NCI-H2107 treated with DMSO at 0.1 percent for 48 hours (cell line): ENCODE results near the gene DHRS11.

Experiments used
- DNase-seq: peaks from one replicate; lab custom pipeline; 2025; ENCODE audit not compliant: unreplicated experiment; lab: John Stamatoyannopoulos, UW

DHRS11 gene, protein sequence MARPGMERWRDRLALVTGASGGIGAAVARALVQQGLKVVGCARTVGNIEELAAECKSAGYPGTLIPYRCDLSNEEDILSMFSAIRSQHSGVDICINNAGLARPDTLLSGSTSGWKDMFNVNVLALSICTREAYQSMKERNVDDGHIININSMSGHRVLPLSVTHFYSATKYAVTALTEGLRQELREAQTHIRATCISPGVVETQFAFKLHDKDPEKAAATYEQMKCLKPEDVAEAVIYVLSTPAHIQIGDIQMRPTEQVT

DNA sequence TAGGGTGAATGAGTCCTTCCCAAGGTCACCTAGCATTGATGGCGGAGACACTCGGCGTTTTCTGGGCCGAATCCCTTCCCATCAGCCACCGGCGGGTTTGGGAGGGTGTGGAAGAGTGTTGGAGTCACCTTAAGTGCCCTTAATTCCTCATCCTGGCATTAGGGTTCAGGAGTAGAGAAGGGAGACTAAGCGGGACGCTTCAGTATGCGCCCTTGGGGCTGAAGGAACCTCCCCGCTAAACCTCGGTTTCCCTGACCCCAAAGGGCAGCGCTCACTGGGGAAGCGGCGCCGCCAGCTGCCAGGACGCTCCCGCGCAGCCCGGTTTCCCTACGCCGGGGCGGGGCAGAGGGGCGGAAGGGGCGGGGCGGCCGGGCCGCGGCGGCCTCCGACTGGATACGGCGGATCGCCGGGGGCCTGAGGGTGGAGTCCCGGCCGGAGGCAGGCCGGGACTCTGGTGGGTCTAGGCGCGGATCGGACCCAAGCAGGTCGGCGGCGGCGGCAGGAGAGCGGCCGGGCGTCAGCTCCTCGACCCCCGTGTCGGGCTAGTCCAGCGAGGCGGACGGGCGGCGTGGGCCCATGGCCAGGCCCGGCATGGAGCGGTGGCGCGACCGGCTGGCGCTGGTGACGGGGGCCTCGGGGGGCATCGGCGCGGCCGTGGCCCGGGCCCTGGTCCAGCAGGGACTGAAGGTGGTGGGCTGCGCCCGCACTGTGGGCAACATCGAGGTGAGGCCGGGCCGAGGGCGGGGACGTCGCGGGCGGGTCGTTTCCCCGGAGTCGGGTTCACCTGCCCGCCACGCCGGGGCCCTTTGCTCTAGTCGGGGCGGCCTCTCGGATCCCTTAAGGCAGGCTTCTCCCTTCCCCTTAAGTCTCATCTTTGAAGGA lies at the start of gene DHRS11:
Gene DHRS11, plus strand, starts transcription at position 446 of the 882 bp plus-strand sequence. Its CDS starts 131 bp downstream, at position 577.
- DNase-seq: peak; percentile 27

DNA sequence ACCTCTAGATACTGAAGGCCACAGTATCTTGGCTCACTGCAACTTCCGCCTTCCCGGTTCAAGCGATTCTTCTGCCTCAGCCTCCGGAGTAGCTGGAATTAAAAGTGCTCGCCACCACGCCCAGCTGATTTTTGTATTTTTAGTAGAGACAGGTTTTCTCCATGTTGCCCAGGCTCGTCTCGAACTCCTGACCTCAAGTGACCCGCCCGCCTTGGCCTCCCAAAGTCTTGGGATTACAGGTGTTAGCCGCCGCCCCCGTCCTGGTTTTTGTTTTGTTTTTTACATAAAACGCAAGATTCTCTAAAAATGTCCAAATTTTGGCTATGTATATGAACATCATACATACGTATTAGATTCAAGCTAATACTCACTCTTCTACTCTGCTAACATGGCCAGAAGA lies 48.9 kb upstream of the DHRS11 start:
- DNase-seq: no peak

DNA sequence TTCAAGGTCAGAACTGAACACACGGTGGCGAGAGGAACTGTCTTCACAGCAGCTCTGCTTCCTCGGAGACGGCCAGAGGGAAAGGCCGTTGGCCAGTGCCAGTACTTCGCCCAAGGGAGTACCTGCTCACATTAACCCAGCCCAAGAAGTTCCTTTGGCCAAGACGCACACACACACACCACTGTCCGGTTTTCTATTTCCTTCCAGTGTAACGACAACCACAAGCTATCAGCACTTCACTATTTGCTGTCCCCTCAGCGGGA lies 47.7 kb upstream of the DHRS11 start:
- DNase-seq: no peak

DNA sequence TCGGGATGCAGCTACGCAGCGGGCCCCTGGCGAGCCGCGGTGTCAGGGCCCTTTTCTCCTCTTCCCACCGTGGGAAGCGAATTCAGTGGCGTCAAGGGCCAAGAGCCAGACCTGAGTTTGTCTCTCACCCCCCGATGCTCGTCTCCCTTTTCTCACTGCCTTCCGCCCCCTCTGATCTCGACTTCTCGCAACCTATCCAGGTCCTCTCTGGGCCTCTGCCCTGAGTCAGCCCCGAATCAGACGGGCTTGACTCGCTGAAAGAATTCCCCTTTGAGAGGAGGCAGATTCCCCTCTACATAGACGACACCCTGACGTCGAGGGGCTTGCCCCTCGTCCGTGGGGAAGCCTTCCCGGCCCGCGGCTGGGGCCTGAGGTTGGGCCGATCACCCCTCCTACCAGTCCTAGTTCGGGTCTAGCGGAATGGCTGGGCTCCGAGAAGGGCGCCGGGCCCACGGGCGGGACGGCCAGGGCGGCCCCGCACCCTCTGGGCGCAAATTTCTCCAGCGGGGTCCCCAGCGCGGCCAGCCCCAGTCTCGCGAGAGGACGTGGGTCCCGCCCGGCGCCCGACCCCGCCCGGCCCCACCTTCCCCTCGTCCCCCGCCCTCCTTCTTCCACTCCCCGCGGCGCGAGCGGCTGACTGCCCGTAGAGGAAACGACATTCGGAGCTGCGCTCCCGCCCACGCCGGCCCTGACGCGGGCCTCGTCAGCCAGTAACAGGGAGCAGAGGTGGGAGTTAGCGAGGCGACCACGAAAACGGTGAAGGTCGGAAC lies 47.2 kb upstream of the DHRS11 start, which contains the start of gene GGNBP2:
Gene GGNBP2, plus strand, starts transcription at position 613 of the 770 bp plus-strand sequence. CDS start 806 bp downstream, outside the sequence.
- DNase-seq: peak; percentile 63

DNA sequence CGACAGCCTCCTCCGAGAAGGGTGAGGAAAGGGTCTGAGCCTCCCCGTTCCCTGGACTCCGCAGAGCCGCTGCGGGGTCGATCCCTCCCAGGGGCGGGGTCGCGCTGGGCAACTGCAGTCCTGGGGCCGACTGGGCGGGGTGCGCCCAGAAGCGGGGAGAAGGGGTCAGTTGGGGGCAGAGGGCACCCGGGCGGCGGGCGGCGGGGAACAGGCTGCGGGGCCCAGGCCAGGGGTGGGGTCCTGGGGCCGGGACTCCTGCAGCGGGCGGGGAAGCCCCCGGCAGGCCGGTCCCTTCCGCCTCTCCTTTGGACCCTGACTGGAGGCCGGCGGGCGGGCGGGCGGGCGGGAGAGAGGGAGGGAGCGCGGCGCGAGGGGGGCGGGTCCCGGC lies 46.6 kb upstream of the DHRS11 start:
- no peak for DNase-seq

DNA sequence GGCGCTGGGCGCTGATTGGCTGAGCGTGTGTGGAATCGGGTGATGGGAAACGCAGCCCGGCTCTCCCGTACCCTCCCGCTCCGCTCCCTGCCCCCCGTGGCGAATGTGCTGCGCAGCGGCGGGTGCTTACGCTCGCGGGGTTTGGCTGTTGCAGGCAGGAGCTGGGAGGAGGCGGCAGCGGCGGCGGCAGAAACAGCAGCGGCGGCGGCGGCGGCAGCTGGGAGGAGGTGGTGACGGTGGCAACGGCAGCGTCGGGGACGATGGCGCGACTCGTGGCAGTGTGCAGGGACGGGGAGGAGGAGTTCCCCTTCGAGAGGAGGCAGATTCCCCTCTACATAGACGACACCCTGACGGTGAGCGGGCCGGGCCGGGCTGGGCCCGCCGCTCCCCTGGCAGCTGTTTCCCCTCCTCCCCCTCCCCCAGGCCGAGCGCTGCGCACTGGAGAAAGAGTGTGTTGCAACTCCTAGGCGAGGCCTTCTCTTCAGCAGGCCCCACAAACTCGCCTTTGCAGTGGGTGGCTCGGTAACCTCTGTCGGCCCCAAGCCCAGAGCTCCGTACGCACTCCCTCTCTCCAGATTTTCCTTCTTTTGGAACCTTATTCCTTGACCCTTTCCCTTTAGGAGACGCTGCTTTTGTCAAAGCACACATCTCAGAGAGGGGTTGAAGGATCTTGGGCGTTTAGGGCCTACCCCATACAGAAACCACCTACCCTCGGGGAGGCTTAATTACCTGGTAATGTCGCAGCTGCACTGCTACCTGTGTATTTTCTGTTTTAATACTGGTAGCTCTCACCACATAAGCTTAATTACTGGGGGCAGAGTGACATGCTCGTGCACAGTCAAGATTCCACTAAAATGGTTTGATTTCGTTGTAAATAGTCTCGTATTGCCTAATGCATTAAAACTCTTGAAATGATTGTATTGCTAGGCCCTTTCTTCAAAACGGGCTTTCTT lies 45.9 kb upstream of the DHRS11 start:
- peak; percentile 89 for DNase-seq

DNA sequence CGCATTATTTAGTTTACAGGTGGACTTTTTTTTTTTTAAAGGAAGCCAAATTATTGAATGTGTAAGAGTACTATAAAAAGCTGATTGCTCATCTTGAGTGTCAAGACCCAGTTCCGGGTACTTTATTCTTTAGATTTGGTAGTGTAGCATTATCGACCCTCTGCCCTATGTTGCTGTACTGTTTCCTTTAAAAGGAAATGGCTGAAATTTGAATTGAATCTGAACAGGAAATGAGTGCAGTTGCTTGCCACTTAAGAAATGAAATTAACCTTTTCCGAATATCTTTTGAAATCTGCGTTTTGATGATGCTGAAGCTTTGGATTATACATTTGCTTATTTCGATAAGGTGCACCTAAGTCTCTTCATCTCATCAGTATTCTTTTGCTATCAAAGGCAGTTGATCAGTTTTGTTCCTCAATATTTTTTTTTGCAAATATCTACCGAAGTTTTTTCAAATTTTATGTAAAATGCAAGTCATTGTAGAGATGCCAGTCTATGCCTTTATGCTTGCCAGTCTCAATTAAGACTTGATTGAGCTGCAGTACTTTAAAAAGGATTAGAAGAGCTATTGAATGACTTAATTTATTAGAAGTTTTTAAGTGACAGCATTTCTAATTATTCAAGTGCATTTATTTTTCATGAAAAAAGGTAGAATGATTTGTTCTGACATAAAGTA lies 45.1 kb upstream of the DHRS11 start:
- no peak for DNase-seq

DNA sequence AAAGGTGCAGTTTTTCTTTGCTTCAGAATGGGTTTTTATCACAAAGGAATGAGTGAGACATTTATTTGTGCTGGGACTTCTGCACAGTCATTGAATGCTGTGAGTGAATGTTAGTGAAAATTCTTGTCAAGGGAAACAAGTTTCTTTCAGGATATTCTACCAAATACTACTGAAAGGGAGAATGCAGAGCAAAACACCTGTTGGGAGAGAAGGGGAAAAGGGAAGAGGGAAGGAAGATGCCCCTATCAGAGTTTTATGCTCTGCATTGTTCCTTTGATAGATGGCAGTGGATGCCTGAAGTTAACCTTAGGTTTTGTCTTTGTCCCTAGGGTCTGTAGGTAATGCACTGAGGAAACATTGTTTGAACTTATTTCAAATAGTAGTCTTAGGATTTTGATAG lies 43.9 kb upstream of the DHRS11 start:
- DNase-seq: no peak

DNA sequence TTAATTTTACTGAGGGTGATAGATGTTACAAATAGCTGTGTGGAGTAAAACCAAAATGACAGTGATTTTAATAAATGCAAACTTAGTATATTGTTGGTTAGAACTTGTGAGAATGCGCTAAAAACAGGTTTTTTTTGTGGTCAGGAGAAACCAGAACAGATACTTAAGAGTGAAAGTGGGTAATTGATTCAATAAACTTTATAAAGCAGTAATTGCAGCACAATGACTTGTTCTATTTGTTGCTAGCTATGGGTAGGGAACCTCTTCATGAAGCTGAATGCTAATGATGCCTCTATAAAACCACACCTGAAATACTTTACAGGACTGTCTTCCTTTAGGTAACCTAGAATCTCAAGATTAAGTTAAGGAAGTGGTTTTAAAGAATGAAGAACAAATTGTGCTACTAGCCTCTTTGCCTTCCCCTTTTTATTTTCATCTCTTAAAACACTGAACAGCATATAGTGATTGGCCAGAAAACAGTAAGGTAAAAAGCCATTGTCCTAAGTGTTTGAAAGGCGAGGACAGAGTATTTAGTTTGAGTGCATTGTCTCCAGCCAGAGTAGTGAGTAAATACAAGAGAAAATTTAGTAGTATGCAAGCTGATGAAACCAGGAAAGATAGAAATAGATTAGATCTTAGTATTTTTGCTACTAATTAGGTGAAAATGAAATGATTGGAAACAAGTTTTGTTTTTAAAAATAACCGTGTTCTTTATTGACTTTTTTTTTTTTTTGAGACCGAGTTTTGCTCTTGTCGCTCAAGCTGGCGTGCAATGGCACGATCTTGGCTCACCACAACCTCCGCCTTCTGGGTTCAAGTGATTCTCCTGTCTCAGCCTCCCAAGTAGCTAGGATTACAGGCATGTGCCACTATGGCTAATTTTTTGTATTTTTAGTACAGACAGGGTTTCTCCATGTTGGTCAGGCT lies 40.9 kb upstream of the DHRS11 start:
- peak; percentile 37 for DNase-seq

DNA sequence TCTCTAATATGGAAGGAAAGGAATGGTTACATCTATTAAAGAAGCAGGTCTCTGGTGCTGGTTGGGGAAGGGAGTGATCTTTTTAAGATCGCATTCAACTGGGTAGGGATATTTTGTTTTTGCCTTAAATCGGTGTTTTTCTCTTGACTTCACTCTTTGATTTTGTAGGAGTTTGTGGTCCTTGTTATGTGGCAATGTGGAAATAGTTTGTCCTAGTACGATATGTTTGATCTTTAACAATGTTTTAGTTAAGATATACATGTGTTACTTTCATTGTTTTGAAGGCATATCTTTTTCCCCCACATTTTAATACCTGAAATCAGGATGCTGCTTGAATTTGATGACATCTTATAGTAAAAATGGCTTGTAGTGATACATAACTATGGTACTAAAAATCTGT lies 38.2 kb upstream of the DHRS11 start:
- DNase-seq: no peak

DNA sequence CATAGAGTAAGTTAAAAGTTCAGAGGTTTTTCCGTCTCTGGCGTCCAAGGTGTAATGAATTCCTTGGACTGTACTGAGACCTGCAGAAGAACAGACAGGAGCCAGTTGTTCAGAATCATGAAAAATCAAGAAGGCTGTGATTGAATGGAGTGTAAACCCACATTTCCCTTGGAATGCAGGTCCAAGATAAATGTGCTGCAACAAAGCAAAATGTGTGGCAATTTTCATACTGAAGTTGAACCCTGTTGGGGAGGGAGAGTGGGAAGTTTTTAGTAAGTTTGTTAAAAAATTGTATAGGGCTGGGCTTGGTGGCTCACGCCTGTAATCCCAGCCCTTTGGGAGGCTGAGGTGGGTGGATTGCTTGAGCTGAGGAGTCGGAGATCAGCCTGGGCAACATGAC lies 25.6 kb upstream of the DHRS11 start:
- no peak for DNase-seq

DNA sequence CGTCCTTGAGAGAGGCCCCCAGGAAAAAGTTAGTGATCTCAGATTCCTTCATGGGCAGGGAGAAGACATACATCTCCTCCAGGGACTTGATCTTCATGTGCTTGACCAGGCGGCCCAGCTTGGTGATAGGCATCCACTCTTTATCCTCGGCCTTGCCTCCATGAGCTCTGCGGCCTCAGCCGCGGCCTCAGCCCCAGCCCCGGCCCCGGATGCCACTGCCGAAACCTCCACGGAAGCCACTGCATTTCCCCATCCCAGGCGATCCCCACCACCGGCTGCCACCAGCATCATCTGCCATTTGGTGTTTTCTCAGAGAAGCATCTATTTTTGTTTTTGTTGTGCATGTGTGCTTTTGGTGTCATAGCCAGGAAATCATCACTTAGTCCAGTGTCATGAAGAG lies 16.7 kb upstream of the DHRS11 start:
- DNase-seq: no peak

DNA sequence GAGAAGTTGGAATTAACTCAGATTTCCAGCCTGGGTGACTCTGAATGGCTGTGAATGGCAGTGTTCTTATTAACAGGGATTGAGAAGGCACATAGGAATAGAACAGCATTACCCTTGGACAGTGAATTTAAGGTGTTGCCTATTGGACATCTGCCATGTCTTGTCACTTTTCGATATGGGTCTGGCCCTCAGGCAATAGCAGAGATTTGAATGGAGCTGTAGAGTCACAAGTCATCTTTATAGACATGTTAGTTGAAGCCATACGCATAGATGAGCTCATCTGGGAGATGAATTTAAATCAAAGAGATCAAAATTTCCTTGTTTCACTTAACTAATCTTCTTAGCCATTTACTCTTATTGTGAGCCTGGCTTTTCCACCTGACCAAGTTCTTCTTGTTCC lies 14.9 kb upstream of the DHRS11 start:
- DNase-seq: no peak

DNA sequence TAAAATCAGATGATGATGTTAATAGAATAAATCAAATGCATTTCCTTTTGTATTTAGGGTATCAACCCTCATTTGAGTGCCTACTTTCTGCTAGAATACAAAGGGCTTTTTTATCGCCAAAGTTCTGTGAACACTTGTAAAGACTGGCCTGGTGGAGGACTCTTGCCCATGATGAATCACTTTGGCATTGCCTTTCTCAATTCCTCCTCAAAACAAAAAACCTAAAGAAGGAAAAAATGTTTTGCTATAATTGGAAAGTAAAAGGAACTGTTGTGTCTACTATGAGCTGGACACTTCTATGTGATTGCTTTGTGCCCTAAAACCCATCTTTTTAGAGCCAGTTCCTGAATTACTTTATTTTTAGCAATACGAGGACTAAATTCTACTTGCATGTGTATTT lies 13.0 kb upstream of the DHRS11 start:
- no peak for DNase-seq

DNA sequence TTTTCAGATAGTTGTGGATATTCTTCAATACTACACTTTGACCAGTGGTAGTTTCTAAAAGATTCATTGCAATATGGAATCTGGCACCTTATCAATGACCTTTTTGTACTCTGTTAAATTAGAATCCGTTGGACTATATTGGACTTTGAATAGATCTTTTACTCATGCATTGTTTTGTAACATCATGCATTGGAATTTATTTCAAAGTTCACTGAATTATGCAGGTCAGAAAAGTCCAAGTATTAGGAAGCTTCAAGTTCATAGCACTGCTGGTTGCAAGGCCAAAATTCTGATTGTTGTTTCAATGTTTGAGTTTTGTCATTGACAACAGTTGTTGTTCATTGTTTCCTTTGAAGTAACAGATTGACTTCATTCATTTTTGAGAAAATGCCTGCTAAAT lies 7.9 kb upstream of the DHRS11 start:
- no peak for DNase-seq

DNA sequence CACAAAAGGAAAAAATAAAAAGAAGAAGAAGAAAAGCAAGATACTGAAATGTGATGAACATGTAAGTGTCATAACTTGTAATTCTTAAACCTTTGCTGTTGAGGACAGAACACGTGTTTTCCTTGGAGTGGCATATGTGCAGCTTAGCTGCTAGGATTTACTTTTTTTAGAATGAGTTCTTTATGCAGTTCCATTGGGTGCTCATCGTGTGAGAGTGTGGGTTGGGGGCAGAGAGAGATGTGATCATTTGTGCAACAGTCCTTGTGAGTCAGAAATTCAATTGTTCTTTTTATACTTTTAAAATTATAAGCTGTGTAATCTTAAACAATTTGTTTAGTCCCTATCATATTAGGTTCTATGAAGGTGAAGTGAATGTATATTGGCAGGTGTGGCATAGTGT lies 5.5 kb upstream of the DHRS11 start:
- DNase-seq: no peak

DNA sequence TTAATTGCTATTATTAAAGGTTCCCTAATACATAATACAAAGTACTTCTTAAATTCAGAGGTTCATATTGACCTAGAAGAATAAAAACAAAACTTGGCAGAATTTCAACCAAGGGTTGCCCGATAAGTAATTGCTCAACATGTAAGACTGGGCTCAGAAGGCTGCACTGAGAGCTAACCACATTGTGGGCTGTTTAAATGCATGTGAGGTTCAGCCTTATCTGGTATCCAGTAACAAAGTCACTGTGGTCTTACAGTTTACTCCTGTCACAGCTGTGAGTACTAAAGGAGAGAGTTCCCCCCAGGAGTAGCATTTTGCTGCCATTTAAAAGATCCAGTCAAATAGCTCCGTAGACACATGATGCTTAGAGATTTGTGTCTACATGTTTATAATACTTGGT lies 1.6 kb upstream of the DHRS11 start:
- peak; percentile 37 for DNase-seq

DNA sequence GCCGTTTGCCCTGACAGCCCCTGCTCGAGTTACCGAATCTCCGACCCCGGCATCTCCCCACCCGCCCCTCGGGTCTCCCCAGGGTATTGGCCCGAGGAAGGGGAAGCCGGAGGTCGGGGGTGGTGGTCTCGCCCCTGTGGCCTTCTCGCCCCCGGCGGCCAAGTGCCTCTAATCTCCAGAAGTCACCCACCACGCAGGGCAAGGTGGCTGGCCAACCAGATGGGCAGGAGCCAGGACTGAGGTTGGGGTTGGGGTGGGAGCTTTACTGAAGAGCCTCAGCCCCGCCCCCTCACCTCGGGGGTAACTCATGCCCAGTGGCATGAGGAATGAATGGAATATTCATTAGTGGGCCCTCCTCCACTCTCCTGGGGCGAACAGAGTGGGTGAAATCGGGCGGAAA lies 637 bp downstream of the DHRS11 start:
- no peak for DNase-seq

DNA sequence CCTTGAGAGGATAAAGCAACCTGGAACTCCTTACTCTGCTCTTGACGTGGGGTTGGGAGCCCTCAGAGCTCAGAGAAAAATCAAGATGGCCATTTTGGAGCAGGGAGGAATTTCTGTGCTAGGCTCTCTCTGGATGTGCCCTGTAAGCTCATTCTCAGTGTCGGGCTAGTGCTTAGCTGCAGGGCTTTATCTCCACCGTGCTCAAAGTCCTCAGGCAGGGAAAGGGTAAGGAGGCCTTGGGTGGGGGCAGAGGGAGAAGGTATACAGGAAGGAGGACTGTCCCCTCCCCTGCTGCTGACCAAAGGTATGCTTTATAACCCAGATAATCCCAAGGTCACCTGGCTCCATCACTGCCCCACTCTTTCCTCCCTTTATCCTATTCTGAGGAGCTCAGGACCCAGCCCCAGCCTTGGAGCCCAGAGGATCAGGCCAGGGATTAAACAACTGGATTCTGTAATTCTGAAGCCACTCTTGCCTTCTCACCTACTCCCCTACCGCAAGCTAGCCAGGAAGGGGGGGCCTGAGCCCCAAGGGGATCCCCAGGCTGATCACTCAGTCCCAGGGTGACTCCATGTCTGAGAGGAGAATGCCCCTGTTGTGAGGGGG lies 1.1 kb downstream of the DHRS11 start:
- DNase-seq: no peak
